Fibroblast of skin of right quadriceps (primary cell): Measurements from ENCODE around the gene KLHL35.

Experiments
- DNase-seq: peaks from one replicate; pipeline ENCODE4 v3.0.0-alpha.2; 2013

Gene KLHL35

GRCh38 chr11:75432911-75433321, at the start of gene KLHL35:
KLHL35 (minus strand) TSS chr11:75433203; CDS start chr11:75430629, 2,574 bp downstream.
- DNase-seq = no peak

GRCh38 chr11:75481922-75482606, 49.1 kb upstream of the KLHL35 start:
- DNase-seq = no peak

GRCh38 chr11:75481223-75481921, 48.4 kb upstream of the KLHL35 start:
- DNase-seq = no peak

GRCh38 chr11:75480185-75481175, 47.5 kb upstream of the KLHL35 start:
- DNase-seq = no peak

- no peak for DNase-seq
Measured at GRCh38 chr11:75479597-75480145, 46.7 kb upstream of the KLHL35 start.

- no peak for DNase-seq
Measured at GRCh38 chr11:75478783-75479596, 46.0 kb upstream of the KLHL35 start.

GRCh38 chr11:75477614-75477935, 44.6 kb upstream of the KLHL35 start:
- no peak for DNase-seq

- no peak for DNase-seq
Measured at GRCh38 chr11:75476739-75477613, 44.0 kb upstream of the KLHL35 start.

- peak; percentile 56 for DNase-seq
Measured at GRCh38 chr11:75475767-75476650, 43.0 kb upstream of the KLHL35 start.

GRCh38 chr11:75474878-75475766, 42.1 kb upstream of the KLHL35 start:
- DNase-seq = peak; percentile 77

- peak; percentile 60 for DNase-seq
Measured at GRCh38 chr11:75474240-75474639, 41.2 kb upstream of the KLHL35 start.

- DNase-seq = no peak
Measured at GRCh38 chr11:75473684-75474083, 40.7 kb upstream of the KLHL35 start.

- no peak for DNase-seq
Measured at GRCh38 chr11:75472081-75472732, 39.2 kb upstream of the KLHL35 start.

GRCh38 chr11:75471176-75471973, 38.4 kb upstream of the KLHL35 start:
- DNase-seq = no peak

GRCh38 chr11:75470476-75471080, 37.6 kb upstream of the KLHL35 start:
- DNase-seq = no peak

- no peak for DNase-seq
Measured at GRCh38 chr11:75469785-75470405, 36.9 kb upstream of the KLHL35 start.
